SK-N-MC (cell line): ENCODE results near the gene CEACAM5.

Source experiments
- EZH2 ChIP-seq: fragments of 200-600 bp; sonication (generic); IDR thresholded peaks from one replicate; pipeline ENCODE4 v1.6.1; 2017; ENCODE audit warnings: antibody characterized with exemption
- POLR2AphosphoS5 ChIP-seq: IDR thresholded peaks from 2 replicates; pipeline ENCODE4 v1.6.1; 2012; ENCODE audit warnings: mild to moderate bottlenecking, low read depth, low read length, borderline replicate concordance

- TF ChIP-seq EZH2 (no peak), POLR2AphosphoS5 (no peak)
Observed at GRCh38 chr19:41711376-41712261, 3.2 kb downstream of the CEACAM5 start.
